ENCODE data around the gene UNC13B. TPM values are rescaled to one million over a fixed set of nuclear protein-coding genes. Genes with fewer than 3 reads are reported as not detected.

UNC13B gene
- total and polyA plus RNA-seq, 2 of the 8 experiments (the other 6 are each of a cell fraction or from before 2014, with no cell fraction given), result 23.1 to 51.7 TPM

DNA sequence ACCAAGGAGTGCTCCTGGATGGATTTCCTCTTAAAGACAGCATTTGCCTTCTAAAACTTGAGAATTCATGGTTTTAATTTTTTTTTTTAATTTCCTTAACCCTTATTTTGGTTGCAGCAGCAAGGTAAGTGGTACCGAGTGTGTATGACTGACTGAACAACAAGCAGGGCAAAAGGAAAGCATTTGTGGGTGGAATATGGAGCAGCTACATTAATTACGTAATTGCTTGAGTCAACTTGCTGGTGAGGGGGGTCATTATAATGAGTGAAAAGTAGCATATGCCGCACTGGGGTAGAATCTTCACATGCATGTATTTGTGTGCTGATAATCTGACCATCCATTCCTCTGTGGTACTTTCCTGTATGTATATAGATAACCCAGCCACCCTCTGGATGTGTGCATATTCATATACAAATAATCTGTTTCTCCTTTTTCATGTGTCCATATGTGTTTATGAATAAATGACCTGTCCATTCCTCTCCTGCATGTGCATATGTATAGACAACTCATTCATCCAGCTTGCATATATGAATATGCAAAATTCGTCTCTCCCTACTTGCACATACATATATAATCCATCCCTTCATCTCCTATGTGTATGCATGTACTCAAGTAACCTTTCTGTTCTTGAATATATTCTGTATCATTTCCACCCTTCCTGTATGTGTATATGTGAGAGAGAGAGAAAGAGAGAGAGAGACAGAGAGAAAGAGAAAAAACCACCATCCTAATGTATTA lies 180.6 kb downstream of the UNC13B start:
- WGBS, 2 experiments (ENCODE audit: extremely low coverage in 1 of 2, insufficient coverage in 1 of 2, insufficient read length in 1 of 2, insufficient replicate concordance in 2 of 2, low coverage in 1 of 2, low lambda C conversion rate in 2 of 2, missing lambda C conversion rate in 1 of 2), result 87% methylated on average over 4 of the region's 4 CpGs; no CpG with 5 or more reads in 1 of the 2 experiments
- Histone ChIP-seq H2AFZ (ENCODE audit: low read length) (no peak overlapping the region), H3K4me1 (replicated peaks in 1 of 4; ENCODE audit: control insufficient read depth in 3 of 4, insufficient read depth in 4 of 4, low read length in 3 of 4) (peaks cover 0 to 4% (median 0%) of the 10 kb centered on the region in 4 experiments; a peak in 3 of 7 replicates), H4K20me1 (replicated peaks in 1 of 2; ENCODE audit: control insufficient read depth in 1 of 2, insufficient read depth in 2 of 2, low read length in 2 of 2) (peaks cover 3 to 4% of the 10 kb centered on the region in 2 experiments), H3K14ac (ENCODE audit: insufficient read length) (no peak overlapping the region), H3K4ac (replicated peaks; ENCODE audit: insufficient read length, low read depth, low read length) (no peak overlapping the region), H2BK20ac (ENCODE audit: low read length) (no peak overlapping the region), H4K8ac (ENCODE audit: extremely low read depth, insufficient read depth, low read length) (no peak overlapping the region), H4K91ac (replicated peaks; ENCODE audit: insufficient read length, low read length) (no peak overlapping the region), H2AK5ac (ENCODE audit: low read depth, low read length) (no peak overlapping the region), H3K27me3 (replicated peaks in 1 of 4; ENCODE audit: control insufficient read depth in 3 of 4, extremely low read depth in 1 of 4, insufficient read depth in 3 of 4, low read length in 3 of 4) (no peaks in the 10 kb centered on the region), H3K18ac (ENCODE audit: extremely low read depth, low read length) (no peak overlapping the region), H3K4me3 (ENCODE audit: extremely low read depth in 1 of 4, insufficient read depth in 2 of 4, low read depth in 3 of 4, low read length in 4 of 4) (no peak overlapping the region), H2BK15ac (ENCODE audit: low read length) (no peak overlapping the region), H3K4me2 (ENCODE audit: insufficient read depth in 1 of 2, low read depth in 2 of 2, low read length in 2 of 2) (no peak overlapping the region), H3K23ac (ENCODE audit: insufficient read length) (no peak overlapping the region), H3K56ac (replicated peaks; ENCODE audit: insufficient read length, low read depth, low read length) (no peak overlapping the region), H2BK120ac (replicated peaks; ENCODE audit: low read depth, low read length) (no peak overlapping the region), H3K9ac (replicated peaks in 1 of 4; ENCODE audit: extremely low read depth in 1 of 4, low read depth in 3 of 4, low read length in 3 of 4) (no peak overlapping the region), H3K27ac (ENCODE audit: low read depth, low read length) (no peak overlapping the region), H2BK12ac (ENCODE audit: low read depth, low read length) (no peak overlapping the region), H3K79me2 (ENCODE audit: control insufficient read depth in 1 of 2, insufficient read depth in 2 of 2, low read length in 2 of 2) (no peaks in the 10 kb centered on the region), H3K23me2 (ENCODE audit: low read depth, low read length) (no peaks in the 10 kb centered on the region), H2BK5ac (ENCODE audit: low read depth, low read length) (no peak overlapping the region), H4K5ac (ENCODE audit: insufficient read length, low read depth, low read length) (no peak overlapping the region), H3K79me1 (ENCODE audit: low read depth, low read length) (no peaks in the 10 kb centered on the region; the same call in none of the 2 replicates), H3K36me3 (ENCODE audit: control insufficient read depth in 2 of 4, insufficient read depth in 4 of 4, low read length in 3 of 4) (no peaks in the 10 kb centered on the region), H3K9me3 (ENCODE audit: insufficient read depth in 2 of 2, low read depth in 1 of 2, low read length in 1 of 2) (no peaks in the 10 kb centered on the region)
- FAIRE-seq (no peak), DNase-seq (ENCODE audit: low read depth in 1 of 2, low spot score in 2 of 2) (no peak)
- CTCF ChIA-PET (ENCODE audit: partially characterized antibody), result interaction anchor here (0.6 to 3.5 kb wide), 5 partner anchors 9 to 611 kb away, joined by 3 to 13 read pairs (median 3); no protein-coding TSS in a partner anchor
- POLR2A ChIA-PET (ENCODE audit: partially characterized antibody), result interaction anchor here (1.1 kb wide), 1 partner anchor 11 kb away, joined by 3 read pairs; no protein-coding TSS in a partner anchor
- TF ChIP-seq RAD21 (IDR thresholded peaks at IDR 0.05 in 1 of 2, conservative IDR thresholded peaks at IDR 0.05 in 1 of 2; ENCODE audit: low read depth in 2 of 2, low read length in 2 of 2) (no peak), SIRT6 (IDR thresholded peaks at IDR 0.05; ENCODE audit: low read length) (no peak), JUN (IDR thresholded peaks at IDR 0.05; ENCODE audit: low read depth, low read length) (no peak)
- TF ChIP-seq, protein P1, sequence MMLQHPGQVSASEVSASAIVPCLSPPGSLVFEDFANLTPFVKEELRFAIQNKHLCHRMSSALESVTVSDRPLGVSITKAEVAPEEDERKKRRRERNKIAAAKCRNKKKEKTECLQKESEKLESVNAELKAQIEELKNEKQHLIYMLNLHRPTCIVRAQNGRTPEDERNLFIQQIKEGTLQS (IDR thresholded peaks at IDR 0.05; ENCODE audit: insufficient read depth, low read depth, low read length), result no peak
